ENCODE results near the gene SLC5A11. TPM values are rescaled to one million over a fixed set of nuclear protein-coding genes. Genes with fewer than 3 reads are reported as not detected.

The SLC5A11 gene
- total RNA-seq, 1 donor from 2014 or later = 0.22 TPM

- H3K9me3 Mint-ChIP-seq = no peaks in the 10 kb centered on the region
- H3K4me1 Mint-ChIP-seq = no peaks in the 10 kb centered on the region
- H3K27ac Mint-ChIP-seq = no peak overlapping the region
- H3K36me3 Mint-ChIP-seq = peaks cover 28% of the 10 kb centered on the region
- no peaks in the 10 kb centered on the region for H3K27me3 Mint-ChIP-seq (ENCODE audit: low read depth)
- no peak overlapping the region for H3K4me3 Mint-ChIP-seq
- TF ChIP-seq CTCF (IDR thresholded peaks at IDR 0.05; ENCODE audit: unreplicated experiment) = no peak
- no peak for DNase-seq (ENCODE audit: low spot score in 2 of 2, unreplicated experiment in 2 of 2)
These were observed 83.6 kb downstream of the SLC5A11 start for GRCh38 chr16:24929409-24929808.

GRCh38 chr16:24930440-24930839 is 84.7 kb downstream of the SLC5A11 start:
- Mint-ChIP-seq H3K27me3 (ENCODE audit: low read depth) (no peaks in the 10 kb centered on the region), H3K9me3 (no peaks in the 10 kb centered on the region), H3K4me1 (no peaks in the 10 kb centered on the region), H3K4me3 (no peak overlapping the region), H3K36me3 (peaks cover 33% of the 10 kb centered on the region), H3K27ac (no peak overlapping the region)
- no peak for TF ChIP-seq CTCF (IDR thresholded peaks at IDR 0.05; ENCODE audit: unreplicated experiment)
- DNase-seq (ENCODE audit: low spot score in 2 of 2, unreplicated experiment in 2 of 2) = no peak

- no peak overlapping the region for H3K4me3 Mint-ChIP-seq
- H3K4me1 Mint-ChIP-seq = no peaks in the 10 kb centered on the region
- H3K9me3 Mint-ChIP-seq = no peaks in the 10 kb centered on the region
- H3K27me3 Mint-ChIP-seq (ENCODE audit: low read depth) = no peaks in the 10 kb centered on the region
- peaks cover 33% of the 10 kb centered on the region for H3K36me3 Mint-ChIP-seq
- TF ChIP-seq CTCF (IDR thresholded peaks at IDR 0.05; ENCODE audit: unreplicated experiment) = no peak
- H3K27ac Mint-ChIP-seq = no peak overlapping the region
- DNase-seq (ENCODE audit: low spot score in 2 of 2, unreplicated experiment in 2 of 2) = no peak
These were observed 85.3 kb downstream of the SLC5A11 start for GRCh38 chr16:24931091-24931490.

- Mint-ChIP-seq H3K27me3 (ENCODE audit: low read depth) (no peaks in the 10 kb centered on the region), H3K27ac (no peak overlapping the region), H3K4me1 (no peaks in the 10 kb centered on the region), H3K9me3 (no peaks in the 10 kb centered on the region), H3K36me3 (peaks cover 28% of the 10 kb centered on the region), H3K4me3 (no peak overlapping the region)
- DNase-seq (ENCODE audit: low spot score in 2 of 2, unreplicated experiment in 2 of 2) = no peak
- TF ChIP-seq CTCF (IDR thresholded peaks at IDR 0.05; ENCODE audit: unreplicated experiment) = no peak
These were observed 89.6 kb downstream of the SLC5A11 start for GRCh38 chr16:24935336-24935735.

- Mint-ChIP-seq H3K36me3 (peaks cover 28% of the 10 kb centered on the region), H3K4me1 (no peaks in the 10 kb centered on the region), H3K4me3 (no peak overlapping the region), H3K27me3 (ENCODE audit: low read depth) (no peaks in the 10 kb centered on the region), H3K9me3 (no peaks in the 10 kb centered on the region), H3K27ac (no peak overlapping the region)
- no peak for TF ChIP-seq CTCF (IDR thresholded peaks at IDR 0.05; ENCODE audit: unreplicated experiment)
- no peak for DNase-seq (ENCODE audit: low spot score in 2 of 2, unreplicated experiment in 2 of 2)
These were observed 90.4 kb downstream of the SLC5A11 start for GRCh38 chr16:24936151-24936550.

GRCh38 chr16:24939224-24939623 is 93.5 kb downstream of the SLC5A11 start:
- Mint-ChIP-seq H3K4me3 (no peak overlapping the region), H3K36me3 (peaks cover 39% of the 10 kb centered on the region), H3K9me3 (no peaks in the 10 kb centered on the region), H3K4me1 (no peaks in the 10 kb centered on the region), H3K27ac (no peak overlapping the region), H3K27me3 (ENCODE audit: low read depth) (no peaks in the 10 kb centered on the region)
- DNase-seq (ENCODE audit: low spot score in 2 of 2, unreplicated experiment in 2 of 2) = no peak
- no peak for TF ChIP-seq CTCF (IDR thresholded peaks at IDR 0.05; ENCODE audit: unreplicated experiment)

Data from mesothelial cell of epicardium (in vitro differentiated cells).